Measurements from ENCODE around the gene FANCE.

DNA sequence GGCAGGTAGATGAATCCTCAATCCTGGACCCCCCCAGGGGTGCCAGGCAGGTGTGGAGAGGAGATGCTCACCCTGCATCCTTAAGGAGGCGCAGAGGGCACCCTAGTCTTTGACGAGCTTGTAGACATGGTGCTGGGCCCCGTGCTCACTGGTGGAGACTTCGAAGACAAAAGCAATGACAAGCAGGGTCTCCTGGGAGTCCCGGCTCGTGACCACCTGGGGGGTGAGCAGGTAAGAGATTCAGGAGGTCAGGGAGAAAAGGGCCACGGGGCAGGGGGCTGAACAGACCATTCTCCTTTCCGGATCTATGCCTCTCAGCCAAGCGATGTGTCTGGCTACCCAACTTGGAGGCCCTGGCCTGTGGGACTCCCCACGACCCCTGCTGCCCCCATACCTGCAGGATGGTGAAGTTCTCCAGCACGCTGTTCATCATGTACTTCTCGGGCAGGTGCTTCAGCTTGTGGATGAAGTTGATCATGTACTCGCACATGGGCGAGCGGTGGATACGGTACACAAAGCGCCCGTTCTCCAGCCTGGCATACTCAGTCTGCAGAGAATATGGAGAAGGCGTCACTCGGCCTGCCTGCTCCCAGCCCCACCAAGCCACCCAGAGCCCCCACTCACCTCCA lies 22.9 kb downstream of the FANCE start:
- TF ChIP-seq, protein P1, sequence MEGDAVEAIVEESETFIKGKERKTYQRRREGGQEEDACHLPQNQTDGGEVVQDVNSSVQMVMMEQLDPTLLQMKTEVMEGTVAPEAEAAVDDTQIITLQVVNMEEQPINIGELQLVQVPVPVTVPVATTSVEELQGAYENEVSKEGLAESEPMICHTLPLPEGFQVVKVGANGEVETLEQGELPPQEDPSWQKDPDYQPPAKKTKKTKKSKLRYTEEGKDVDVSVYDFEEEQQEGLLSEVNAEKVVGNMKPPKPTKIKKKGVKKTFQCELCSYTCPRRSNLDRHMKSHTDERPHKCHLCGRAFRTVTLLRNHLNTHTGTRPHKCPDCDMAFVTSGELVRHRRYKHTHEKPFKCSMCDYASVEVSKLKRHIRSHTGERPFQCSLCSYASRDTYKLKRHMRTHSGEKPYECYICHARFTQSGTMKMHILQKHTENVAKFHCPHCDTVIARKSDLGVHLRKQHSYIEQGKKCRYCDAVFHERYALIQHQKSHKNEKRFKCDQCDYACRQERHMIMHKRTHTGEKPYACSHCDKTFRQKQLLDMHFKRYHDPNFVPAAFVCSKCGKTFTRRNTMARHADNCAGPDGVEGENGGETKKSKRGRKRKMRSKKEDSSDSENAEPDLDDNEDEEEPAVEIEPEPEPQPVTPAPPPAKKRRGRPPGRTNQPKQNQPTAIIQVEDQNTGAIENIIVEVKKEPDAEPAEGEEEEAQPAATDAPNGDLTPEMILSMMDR (IDR thresholded peaks at IDR 0.05) = no peak
- TF ChIP-seq EZH2 (IDR thresholded peaks at IDR 0.05) (no peak), EZH2phosphoT487 (IDR thresholded peaks at IDR 0.05) (no peak)

Data from neural progenitor cell (in vitro differentiated cells).